Stromal cell of bone marrow (primary cell): Measurements from ENCODE around the gene TRAM2.

ENCODE experiments used
- DNase-seq: peaks from one replicate; pipeline ENCODE4 v3.0.0-alpha.2; 2012; ENCODE audit warnings: low read depth

Gene TRAM2

DNA sequence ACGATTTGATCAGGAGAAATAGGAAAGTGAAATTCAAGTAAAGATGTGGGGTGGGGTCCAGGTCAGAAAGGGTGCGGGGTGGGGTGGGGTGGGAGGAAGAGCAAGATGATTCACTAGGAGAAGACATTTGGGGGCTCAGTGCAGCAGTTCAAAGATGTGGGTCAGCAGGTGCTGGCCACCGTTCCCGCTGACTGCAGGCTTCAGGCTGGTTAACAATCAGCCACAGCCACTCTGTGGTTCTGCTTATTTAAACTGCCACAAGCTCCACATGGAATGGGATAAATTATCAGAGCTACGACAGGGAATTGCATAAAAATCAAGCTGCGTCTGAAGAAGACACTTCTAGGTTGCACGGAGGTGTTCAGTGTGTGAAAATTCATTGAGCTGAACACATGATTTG, 49.4 kb downstream of the TRAM2 start:
- DNase-seq = no peak

DNA sequence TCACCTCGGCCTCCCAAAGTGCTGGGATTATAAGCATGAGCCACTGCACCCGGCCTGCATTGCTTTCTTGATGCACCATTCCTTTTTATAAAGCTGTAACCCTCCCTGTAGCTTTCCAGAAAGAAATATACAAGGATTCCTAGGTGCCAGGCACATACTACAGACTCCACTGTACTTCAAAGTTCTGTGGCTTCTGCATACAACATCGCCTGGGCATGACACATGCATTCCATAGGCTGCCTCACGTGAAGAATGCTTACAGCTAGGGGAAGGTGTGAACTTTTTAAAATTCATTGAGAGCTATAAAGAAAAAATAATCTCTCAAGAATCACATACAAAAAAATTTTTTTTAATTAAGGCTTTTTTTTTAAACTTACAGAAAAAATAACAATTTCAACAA, 50.2 kb downstream of the TRAM2 start:
- DNase-seq = no peak

DNA sequence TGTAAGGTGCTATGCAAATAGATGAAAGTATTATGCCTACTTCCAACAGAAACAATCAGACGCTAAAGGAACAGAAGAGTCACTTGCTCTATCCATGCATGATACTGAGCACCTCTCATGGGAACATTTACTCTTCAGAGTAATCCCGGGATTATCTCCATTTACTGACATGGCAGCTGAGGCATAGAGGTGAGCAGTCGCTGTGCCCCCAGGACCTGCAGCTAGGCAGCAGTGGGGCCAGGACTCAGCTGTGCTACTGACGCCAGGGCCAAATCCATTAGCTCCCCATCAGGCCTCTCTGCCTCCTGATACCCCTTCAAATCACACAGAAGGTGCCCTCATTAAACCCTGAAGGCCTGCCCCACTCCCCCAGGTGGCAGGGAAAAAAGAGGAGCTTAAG, 51.9 kb downstream of the TRAM2 start:
- DNase-seq = no peak

DNA sequence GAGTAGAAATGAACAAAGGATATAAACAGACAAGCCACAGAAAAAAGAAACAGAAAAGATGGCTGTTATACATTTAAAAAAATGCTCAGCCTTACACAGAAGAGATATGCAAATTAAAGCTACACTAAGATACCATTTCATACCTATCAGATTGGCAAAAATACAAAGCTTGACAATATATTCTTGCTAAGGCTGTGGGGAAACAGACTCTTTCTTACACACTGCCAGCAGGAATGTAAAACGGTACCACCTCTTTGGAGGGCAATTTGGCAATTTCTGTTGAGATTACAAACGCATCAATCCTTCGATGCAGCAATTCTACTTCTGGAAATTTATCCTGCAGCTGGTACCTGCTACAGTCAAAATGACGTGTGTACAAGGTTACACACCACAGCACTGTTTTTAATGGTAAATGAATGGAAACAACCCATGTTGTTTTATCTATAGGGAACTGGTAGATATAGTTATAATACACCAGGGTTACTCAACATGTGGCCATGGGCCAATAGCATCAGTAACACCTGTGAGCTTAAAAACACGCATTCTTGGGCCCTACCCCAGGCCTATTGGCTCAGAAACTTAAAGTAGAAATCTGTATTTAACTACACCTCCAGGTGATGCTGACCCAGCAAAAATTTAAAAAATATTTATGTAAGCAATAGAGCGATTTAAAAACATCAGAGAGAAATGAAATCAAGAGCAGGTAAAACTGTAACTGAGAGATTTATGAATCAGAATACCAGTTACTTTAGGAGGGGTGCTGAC, 53.3 kb downstream of the TRAM2 start:
- DNase-seq = no peak

DNA sequence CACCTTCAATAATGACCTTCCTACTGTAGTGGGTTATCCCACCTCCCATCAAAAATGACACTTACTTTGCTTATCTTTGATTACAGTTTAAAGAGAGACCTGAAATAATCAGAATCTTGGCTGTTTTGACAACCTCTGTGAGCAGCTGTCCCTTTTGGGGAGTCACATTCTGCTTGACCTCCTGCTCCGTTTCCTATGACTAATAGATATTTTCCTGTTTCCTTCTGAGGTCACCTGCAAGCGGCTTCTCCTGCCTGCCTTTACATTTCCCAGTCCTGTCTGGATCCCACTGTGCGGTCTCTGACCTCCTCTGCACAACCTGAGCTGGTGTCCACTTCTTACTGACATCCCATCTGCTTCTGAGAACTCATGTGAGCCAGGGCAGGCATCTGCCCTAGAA, 54.2 kb downstream of the TRAM2 start:
- DNase-seq = no peak

DNA sequence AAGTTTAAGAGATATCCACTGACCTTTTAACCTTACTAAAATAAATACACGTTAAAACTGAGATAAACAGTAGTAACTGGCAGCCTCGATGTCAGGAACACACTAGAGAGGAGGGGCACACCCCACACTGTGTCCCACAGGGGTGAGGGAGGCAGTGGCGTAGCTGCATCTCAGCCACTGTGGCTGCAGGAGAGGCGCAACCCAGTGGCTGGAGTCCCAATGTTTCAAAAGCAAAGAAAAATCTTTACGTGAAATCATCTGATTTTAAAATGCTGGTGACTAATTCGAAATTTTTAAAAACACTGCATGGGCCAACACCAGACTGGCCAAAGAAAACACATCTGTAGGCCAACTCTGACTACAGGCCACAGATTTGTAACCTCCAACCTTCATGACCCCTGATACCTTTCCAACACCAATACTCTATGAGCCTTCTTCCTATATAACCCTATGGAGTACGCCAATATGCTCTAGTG, 54.7 kb downstream of the TRAM2 start:
- DNase-seq = peak; percentile 86

DNA sequence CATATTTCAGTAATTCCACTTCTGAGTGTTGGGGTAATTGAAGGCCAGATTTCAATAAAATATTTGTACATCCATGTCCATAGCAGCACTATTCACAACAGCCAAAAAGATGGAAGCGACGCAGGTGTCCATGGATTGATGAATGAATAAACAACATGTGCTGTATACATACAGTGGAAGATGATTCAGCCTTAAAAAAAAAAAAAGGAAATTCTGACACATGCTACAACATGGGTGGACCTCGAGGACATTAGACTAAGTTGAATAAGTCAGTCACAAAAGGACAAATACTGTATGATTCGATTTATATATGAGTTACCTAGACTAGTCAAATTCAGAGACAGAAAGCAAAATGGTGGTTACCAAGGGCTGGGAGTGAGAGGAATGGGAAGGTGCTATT, 57.2 kb downstream of the TRAM2 start:
- no peak for DNase-seq

DNA sequence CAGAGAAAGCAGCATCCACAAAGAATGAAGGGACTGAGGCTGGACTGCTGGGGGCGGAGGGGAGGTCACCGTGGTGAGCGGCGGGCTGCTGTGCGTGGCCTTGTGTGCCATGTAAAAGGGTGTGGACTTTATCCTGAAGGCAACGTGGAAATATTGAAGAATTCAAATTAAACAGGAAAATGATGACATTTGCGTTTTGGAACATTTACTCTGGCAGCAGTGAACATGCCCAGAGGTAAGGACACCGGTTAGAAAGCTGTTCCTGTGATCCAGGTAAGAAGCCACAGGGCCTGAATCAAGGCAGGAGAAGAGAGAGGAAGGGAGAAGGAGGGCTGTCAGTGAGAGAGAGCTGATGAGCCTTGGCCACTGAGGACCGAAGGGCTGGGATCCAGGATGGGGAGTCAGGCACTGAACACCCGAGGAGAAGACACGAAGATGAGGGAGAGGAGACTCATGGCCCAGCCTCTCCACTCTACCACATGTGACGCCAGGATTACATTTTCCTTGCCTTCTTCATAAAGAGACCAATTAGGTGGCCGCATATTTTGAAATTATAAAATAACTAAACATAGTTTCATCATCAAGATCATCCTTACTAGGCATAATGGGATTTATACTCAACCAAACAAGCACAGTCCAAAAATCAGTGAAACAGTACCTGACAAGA, 58.4 kb downstream of the TRAM2 start:
- DNase-seq = no peak

DNA sequence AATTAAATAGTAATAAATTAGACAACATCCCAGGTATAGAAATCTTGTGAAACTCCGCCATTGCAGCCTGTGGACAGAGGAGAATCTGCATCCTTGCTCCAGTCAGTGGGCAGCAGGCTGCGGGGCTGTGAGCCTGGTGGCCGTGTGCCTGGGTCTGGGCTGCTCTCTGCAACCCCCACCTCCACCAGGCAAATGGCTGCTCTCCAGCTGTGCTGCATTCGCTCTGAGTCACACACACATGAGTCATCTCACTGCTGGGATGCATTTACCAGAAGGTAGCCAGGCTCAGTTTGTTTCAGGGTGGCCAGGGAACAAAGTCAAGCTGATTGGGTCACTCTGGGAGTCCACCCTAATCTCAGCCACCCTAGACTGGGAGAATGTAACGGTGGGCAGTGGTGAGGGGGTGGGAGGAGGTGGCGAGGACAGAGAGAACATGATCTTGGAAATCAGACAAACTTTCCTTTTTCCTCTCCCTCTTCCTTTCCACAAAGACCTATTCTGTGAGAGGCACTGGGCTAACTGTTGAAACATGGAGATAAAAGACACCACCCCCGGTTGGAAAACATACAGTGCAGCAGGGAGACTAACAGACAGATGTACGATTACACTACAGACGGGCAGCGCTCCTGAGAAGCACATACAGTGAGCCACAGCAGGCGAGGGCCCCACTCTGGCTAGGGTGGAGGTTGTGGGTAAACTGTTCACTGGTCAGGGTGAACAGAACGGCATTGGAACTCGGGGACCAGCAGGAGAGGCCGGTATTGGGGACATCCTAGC, 59.2 kb downstream of the TRAM2 start:
- peak; percentile 93 for DNase-seq

DNA sequence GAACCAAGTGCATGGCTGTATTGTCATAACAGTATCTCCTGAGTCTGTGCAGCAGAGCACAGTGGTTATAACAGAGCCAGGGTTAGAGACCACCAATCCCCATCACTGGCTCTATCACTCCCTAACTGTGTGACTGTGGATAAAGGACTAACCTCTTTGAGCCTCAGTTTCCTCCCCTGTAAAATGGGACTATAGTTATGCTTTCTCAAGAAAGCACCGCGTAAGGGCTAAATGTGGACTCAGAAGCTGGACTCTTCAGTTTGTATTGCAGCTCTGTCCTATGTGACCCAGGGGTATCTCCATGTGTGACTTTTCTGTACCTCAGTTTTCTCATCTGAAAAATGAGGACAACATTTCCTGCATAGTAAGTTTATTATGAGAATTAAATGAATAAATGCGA, 59.9 kb downstream of the TRAM2 start:
- no peak for DNase-seq

DNA sequence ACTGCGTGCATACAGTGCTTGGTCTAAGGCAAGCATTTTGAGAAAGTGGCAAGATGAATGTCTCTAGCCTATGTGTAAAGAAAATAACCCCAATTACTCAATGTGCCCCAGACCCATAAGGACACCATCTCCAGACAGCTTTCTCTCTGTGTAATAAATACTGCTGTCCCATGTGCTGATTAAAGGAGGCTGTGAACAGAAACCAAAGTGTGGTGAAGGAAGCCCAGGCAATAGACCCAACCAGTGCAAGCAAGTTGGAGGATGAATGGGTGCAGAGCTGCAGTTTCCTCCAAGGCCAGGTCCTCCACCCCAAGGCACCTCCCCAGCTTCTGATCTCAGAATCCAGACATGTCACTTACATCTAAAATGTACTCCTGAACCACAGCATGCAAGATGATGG, 60.6 kb downstream of the TRAM2 start:
- DNase-seq = no peak

DNA sequence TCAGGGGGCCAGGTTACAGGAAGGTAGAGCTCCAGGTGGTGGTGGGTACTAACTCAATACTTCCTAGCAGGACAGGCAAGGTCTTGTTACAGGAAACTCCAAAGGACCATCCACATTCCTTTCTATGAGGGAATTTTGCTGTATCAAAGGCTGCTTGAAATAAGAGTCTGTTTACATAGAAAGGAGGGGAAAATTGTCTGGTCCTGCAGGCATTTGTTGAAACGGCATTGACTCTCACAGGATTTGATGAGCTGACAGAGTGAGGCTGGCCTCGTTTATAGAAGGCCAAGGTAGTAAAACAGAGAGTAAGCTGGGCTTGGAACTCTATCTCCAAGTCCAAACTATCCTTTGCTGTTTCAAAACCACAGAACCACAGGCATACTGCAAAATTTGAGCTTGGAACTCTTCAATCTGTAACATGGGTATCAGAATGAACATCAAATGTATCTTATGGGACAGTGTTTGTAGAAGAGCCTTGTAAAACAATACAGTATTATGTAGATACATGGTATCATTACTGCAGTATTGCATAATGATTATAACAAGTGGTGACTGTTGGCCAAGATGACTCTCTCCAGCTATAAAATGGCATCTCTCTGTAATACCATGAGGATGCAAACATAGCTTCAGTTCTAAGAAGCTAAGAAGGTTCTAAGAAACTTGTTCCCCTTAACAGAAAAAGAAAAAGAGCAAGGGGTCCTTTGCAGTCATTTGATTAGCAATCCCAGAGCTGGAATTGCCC, 61.5 kb downstream of the TRAM2 start:
- DNase-seq = no peak

DNA sequence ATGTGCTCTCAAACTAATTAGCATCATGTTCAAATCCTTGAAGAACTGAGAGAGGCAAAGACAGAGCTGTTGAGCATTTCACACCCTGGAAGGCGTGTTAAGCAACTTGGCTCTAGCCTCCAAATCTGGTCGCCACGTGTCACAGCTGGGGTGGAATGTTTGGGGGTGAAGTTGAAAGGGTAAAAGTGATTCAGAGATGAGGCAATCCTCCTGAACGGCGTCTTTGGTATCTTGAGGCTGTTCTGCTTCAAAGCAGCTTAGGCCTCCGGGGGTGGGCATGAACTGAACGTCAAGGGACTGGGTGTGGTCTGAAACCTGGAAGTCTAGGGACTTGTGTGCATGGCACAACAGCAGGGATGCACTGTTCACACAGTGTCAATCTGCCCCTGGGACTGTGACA, 62.3 kb downstream of the TRAM2 start:
- no peak for DNase-seq

DNA sequence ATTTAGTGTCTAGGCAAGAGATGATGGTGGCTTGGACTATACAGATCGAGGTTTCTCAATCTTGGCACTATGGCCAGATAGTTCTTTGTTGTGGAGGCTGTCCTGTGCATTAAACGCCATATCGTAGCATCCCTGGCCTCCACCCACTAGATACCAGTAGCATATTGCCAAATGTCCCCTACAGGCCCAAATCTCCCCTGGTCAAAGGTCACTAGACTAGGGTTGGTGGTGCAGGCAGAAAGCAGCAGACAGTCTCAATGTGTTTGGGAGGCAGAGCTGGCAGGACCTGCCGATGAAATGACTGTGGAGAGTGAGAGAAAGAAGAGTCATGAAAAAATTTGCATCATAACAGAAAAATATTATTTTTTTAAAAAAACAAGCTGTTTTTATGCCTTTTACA, 63.0 kb downstream of the TRAM2 start:
- DNase-seq = no peak

DNA sequence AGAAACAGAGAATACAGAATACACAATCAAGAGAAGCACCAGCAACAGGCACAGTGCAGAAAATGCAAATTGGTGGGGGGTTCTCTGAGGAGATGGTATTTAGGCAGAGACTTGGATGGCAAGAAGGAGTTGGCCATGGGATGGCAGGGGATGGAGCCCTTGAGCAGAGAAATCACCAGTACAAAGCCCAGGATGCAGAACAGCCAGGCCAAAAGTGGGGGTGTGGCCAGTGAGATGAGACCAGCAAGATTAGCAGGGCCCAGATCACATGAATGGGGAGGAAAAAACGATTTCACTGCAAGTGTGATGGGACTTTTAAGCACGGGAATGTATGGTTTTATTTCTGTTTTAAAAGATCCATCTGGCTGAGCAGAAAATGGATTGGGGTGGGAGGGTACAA, 63.4 kb downstream of the TRAM2 start:
- no peak for DNase-seq

DNA sequence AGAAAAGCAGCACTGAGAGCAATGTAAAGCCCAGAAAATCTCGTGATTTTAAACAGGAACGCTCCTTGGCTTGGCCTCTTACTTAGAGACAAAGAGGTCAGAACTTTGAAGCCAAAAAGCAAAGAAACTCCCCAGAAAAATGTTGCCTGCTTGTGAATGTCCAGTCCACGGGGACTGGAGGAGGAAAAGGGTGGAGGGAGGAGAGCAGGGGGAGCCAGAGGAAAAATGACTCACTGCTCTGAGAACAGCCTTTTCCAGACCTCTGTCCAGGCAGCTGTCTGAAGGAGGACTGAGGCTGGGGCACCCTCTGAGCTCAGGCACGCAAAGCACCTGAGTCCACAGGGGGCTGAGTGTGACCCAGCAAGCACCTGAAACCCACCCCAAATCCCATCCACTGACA, 64.7 kb downstream of the TRAM2 start:
- DNase-seq = peak; percentile 95

DNA sequence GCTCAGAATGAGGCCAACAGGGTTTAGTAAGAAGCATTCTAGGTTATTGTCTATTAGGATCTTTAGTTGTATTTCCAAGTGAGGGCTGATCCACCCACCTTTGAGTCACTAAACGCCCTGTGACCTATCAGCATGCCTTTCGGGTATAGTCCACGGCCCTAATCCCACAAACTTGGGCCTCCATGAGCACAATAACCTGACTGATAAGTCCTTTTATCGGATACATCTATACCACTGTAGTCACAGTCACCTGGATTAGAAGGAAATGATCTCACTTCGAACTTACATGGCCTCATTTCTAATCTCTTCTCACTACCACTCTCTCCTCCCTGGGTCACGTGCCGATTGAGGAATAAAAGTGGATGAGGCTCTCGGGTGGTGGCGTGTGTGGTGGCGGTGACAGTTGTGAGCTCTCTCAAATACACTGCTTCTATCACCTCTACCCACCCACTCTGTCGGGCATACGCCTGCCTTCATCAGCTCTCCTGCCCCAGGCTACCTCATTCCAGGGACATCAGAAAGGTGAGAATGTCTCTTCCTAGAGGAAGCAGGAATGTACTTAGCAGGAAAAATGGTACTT, 65.2 kb downstream of the TRAM2 start:
- DNase-seq = peak; percentile 51

DNA sequence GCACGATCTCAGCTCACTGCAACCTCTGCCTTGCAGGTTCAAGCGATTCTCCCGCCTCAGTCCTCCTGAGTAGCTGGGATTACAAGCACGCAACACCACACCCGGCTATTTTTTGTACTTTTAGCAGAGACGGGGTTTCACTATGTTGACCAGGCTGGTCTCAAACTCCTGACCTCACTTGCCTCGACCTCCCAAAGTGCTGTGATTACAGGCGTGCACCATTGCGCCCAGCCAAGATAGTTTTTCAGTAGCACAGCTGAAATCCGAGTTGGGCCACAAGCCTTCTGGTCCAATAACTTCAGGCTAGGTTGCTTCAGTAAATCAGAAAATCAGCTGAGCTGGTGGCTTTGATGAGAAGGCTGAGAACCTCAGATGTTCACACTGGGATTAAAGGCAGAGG, 65.7 kb downstream of the TRAM2 start:
- no peak for DNase-seq

DNA sequence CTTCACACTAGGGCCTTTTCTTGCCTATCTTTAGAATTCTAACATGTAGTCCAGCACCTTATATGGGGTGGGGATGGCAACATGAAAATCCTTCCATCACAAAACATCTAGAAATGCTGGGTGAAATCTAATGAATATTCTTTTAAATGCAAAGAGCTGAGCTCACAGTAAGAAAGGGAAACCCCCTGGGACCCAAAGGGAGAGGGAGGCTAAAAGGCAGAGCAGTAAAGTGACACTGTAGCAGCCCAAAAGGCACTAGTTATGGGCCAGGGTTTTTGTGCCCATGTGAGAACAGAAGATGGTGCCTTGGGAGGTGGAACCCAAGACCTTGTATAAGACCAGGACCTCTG, 66.7 kb downstream of the TRAM2 start:
- DNase-seq = no peak

DNA sequence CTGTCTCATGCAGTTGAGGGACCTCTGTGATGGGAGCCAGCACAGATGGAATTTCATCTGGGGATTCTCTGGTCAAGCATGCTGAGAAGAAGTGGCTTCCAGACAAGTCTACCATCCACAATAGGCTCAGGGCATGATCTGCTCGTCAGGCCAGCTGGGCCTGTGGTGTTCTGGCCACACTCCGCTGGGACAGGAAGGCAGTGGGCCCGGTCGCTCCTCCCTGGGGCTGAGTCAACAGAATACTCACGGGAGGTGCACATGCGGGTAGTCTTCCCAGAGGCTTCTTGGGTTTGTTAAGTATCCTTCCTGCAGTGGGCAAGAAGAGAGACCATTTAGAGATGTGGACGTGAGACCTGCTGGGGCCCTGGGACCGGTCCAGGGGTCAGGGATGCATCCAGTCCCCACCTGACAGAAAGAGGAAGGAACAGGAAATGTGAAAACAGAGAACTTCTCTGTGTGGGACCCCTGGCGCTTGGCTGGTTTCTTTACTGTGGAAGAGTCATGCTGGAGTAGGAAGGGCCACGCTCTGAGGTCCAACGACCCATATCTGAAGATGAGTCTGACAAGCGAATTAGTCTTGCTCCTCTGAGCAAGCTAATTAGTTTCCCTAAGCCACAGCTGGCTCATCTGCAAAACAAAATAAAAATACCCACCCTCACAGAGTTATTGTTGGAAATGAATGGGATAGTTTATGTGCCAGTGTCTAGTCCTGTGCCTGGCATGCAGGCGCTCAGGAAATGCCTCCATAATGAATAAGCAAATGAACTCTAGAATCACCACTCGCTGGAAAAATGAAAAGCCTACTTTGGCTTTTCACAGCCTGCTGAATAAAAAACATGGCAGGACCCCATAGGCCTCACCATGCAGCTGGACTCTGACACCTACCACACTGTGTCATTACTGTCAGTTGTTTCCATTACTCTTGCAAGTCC, 67.3 kb downstream of the TRAM2 start:
- no peak for DNase-seq

DNA sequence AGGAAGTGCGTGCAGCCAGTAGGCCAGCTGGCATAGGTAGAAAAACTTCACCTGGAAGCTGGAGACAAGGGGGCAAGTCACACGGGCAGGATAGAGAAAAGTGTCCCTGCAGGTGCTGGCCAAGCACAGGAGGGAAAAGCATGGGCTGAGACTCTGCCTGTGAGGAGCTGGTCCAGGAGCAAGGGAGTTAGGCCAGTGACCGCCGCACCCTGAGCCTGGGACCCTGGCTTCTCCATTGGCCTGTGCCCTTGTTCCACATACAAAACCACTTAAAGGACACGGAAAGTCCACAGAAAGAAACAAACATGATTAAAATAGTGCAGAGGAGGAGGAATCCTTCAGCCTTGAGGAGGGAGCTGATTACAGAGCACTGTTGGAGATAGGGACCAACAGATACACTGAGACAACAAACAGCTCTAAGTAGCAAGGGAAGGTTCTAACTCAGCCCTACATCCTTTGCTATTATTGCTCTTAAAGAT, 68.6 kb downstream of the TRAM2 start:
- no peak for DNase-seq
